Fibroblast of skin of right biceps (primary cell): Measurements from ENCODE around the gene SCIN.
"Not testable (repeated sequence)": the region's sequence is repeated elsewhere in the genome, so short reads cannot be mapped to it uniquely, and the experiment has no call there.

Experiments used
- DNase-seq: peaks from one replicate; pipeline ENCODE4 v3.0.0-alpha.2; 2013

Gene SCIN

DNA sequence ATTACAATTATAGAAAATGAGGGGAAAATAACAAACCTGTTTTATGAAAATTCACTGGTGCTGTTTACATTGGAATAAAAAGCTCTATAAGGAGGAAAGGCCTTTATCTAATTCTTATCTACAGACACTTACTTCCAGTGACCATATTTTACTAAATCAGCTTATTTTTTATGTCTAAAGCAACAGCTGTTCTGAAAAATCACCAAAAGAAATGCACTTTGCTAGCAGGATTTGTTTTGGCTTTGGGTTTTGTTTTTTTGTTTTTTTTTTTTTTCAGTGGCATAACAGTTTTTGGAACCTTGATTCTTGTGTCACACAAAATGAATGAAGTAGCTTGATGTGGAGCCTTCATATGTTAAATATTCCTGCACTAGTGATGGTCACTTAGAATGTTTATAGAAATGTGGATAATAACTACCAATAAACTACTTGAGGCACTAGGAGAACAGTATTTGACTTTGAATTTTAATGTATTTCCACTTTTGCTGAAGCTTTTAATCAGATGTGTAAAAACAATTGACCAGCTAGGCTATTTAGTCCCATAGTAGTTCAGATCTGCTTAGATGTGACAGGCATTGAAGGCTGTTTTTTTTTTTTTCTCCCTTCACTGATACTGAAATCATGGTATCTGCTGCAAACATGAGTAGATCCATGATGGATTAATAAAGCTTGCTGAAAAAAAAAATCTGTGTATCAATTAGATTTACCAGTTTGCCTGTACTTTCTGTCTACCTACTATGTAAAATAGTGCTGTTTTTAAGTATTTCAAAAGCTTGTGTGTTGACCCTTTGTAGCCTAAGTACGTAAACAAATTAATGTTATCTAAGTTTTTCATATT lies 119.7 kb downstream of the SCIN start:
- no peak for DNase-seq

- DNase-seq, result not testable (repeated sequence)
Measured at GRCh38 chr7:12691388-12691787, 120.9 kb downstream of the SCIN start.

GRCh38 chr7:12692035-12692434 lies 121.5 kb downstream of the SCIN start:
- no peak for DNase-seq

DNA sequence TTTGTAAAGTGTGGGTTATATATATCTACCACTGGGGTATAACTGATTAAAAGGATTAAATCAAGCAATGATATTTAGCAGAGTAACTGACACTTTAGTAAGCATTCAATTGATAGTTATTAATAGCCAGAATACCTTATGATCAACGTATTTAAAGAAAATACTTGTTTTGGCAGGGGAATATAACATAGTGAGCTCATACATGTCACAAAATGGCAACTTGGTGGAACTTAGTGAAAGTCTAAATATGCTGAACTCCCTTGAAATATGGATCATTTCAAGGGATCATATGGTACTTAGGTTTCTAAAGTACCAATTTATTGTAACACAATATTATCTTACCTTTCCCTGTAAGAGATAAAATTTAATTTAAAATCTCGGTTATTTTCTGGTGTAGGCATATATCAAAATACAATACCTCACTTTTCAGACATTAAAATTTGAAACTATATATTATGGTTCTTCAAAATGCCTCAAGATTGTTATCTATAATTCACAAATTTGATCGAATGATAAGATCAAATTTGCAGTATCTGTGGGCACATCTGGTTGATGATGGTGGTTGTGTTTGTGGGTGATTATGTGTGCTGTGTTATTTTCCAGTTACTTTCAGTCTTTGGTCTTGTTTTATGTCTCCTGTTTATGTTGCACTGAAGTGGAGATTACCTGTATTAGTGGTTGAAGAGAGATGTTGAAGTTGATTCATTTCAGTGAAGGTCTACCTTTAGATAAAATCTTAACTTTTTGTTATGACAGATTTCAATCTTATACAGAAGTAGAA lies 122.1 kb downstream of the SCIN start:
- no peak for DNase-seq

DNA sequence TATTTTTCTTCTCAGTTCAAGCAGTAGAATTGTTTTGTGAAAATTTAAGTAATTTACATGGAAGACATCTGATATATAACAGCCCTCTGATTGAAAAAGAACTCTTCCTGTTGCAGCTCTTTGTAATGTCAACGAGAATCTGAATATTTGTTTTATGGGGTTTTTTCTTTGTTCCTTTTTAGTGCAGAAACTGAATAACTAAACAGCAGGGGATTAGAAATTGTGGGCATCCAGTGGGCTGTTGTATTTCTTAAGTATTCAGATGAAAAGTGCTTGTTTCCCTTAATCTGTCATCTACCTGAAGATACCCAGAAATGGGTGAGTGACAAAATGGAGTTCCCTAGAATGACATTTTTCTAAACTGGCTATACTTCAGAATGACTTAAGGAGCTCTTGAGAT lies 124.3 kb downstream of the SCIN start:
- DNase-seq, result no peak

GRCh38 chr7:12695965-12696364 lies 125.4 kb downstream of the SCIN start:
- no peak for DNase-seq

DNA sequence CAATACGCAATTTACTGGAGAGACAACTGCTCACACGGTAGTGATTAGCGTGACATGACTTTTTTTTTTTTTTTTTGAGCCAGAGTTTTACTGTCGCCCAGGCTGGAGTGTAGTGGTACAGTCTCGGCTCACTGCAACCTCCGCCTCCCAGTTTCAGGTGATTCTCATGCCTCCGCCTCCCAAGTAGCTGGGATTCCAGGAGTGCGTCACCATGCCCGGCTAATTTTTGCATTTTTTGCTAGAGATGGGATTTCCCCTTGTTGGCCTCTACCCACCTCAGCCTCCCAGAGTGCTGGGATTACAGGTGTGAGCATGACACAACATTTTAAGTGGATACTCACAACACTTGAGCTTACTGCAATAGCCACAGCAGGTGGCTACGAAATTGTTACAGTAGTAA lies 128.8 kb downstream of the SCIN start:
- no peak for DNase-seq

DNA sequence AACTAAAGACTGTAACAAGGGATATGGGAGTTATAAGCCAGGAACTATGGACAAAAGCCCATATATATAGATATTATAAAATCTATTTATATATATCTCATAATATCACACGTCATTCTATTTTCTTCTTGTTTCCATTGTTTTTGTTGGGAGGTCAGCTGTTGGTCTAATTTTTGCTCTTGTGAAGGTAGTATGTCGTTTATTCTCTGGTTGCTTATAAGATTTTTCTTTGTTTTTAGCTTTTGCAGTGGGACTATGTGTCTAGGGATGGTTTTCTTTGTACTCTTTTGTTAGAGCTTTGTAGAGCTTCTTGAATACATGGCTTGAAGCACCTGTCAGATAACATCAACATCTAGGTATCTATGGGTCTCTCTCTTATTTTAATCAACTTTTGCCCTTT lies 130.9 kb downstream of the SCIN start:
- no peak for DNase-seq

GRCh38 chr7:12703881-12704280 lies 133.4 kb downstream of the SCIN start:
- DNase-seq, result peak; percentile 26

GRCh38 chr7:12705878-12706277 lies 135.4 kb downstream of the SCIN start:
- no peak for DNase-seq

- DNase-seq, result peak; percentile 49
Measured at GRCh38 chr7:12706900-12707536, 136.5 kb downstream of the SCIN start.

- no peak for DNase-seq
Measured at GRCh38 chr7:12708314-12708713, 137.8 kb downstream of the SCIN start.
